ENCODE measurements around the gene CRTAP. TPM values are rescaled to one million over a fixed set of nuclear protein-coding genes. Genes with fewer than 3 reads are reported as not detected.

Gene CRTAP
- total and polyA plus RNA-seq, 2 of the 13 experiments (the other 11 are each of a cell fraction or from before 2014, with no cell fraction given) = 54.2 to 119 TPM

GRCh38 chr3:33186524-33187367 lies 72.9 kb downstream of the CRTAP start (continued):
- TF ChIP-seq, protein P1, sequence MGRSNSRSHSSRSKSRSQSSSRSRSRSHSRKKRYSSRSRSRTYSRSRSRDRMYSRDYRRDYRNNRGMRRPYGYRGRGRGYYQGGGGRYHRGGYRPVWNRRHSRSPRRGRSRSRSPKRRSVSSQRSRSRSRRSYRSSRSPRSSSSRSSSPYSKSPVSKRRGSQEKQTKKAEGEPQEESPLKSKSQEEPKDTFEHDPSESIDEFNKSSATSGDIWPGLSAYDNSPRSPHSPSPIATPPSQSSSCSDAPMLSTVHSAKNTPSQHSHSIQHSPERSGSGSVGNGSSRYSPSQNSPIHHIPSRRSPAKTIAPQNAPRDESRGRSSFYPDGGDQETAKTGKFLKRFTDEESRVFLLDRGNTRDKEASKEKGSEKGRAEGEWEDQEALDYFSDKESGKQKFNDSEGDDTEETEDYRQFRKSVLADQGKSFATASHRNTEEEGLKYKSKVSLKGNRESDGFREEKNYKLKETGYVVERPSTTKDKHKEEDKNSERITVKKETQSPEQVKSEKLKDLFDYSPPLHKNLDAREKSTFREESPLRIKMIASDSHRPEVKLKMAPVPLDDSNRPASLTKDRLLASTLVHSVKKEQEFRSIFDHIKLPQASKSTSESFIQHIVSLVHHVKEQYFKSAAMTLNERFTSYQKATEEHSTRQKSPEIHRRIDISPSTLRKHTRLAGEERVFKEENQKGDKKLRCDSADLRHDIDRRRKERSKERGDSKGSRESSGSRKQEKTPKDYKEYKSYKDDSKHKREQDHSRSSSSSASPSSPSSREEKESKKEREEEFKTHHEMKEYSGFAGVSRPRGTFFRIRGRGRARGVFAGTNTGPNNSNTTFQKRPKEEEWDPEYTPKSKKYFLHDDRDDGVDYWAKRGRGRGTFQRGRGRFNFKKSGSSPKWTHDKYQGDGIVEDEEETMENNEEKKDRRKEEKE (IDR thresholded peaks at IDR 0.05) = no peak
- TF ChIP-seq ZNF3 (CRISPR knock-in tag; IDR thresholded peaks at IDR 0.05) (no peak), ZNF446 (CRISPR knock-in tag; IDR thresholded peaks at IDR 0.05) (no peak), HOXA3 (CRISPR knock-in tag; IDR thresholded peaks at IDR 0.05) (peak; percentile 55; the same call in 1 of the 2 replicates), BRF2 (CRISPR knock-in tag; IDR thresholded peaks at IDR 0.05) (no peak), ZNF713 (CRISPR knock-in tag; IDR thresholded peaks at IDR 0.05) (no peak), ZNF772 (CRISPR knock-in tag; IDR thresholded peaks at IDR 0.05) (peak; percentile 74; the same call in 1 of the 2 replicates), MBD4 (IDR thresholded peaks at IDR 0.05; ENCODE audit: borderline replicate concordance, low read length) (no peak), ZBTB3 (CRISPR knock-in tag; IDR thresholded peaks at IDR 0.05; ENCODE audit: borderline replicate concordance, low read depth) (no peak), HOXA5 (CRISPR knock-in tag; IDR thresholded peaks at IDR 0.05) (no peak), TEAD3 (CRISPR knock-in tag; optimal IDR thresholded peaks at IDR 0.05; ENCODE audit: borderline replicate concordance) (peak; percentile 97), CENPT (CRISPR knock-in tag; IDR thresholded peaks at IDR 0.05; ENCODE audit: low read depth) (no peak), ZC3H13 (CRISPR knock-in tag; IDR thresholded peaks at IDR 0.05) (no peak), MTA3 (CRISPR knock-in tag; IDR thresholded peaks at IDR 0.05) (no peak), KDM3A (CRISPR knock-in tag; IDR thresholded peaks at IDR 0.05; ENCODE audit: low read depth) (no peak), PTBP1 (IDR thresholded peaks at IDR 0.05; ENCODE audit: low read depth, low read length, poor library complexity, severe bottlenecking) (no peak), PHF20 (CRISPR knock-in tag; IDR thresholded peaks at IDR 0.05) (no peak), HDAC1 (CRISPR knock-in tag; IDR thresholded peaks at IDR 0.05) (no peak), ONECUT2 (CRISPR knock-in tag; IDR thresholded peaks at IDR 0.05) (no peak), KMT2B (CRISPR knock-in tag; IDR thresholded peaks at IDR 0.05) (no peak), ZNF354B (CRISPR knock-in tag; IDR thresholded peaks at IDR 0.05) (no peak), ZNF747 (CRISPR knock-in tag; IDR thresholded peaks at IDR 0.05; ENCODE audit: borderline replicate concordance) (peak; percentile 28; the same call in 1 of the 2 replicates)
- TF ChIP-seq, protein P2, sequence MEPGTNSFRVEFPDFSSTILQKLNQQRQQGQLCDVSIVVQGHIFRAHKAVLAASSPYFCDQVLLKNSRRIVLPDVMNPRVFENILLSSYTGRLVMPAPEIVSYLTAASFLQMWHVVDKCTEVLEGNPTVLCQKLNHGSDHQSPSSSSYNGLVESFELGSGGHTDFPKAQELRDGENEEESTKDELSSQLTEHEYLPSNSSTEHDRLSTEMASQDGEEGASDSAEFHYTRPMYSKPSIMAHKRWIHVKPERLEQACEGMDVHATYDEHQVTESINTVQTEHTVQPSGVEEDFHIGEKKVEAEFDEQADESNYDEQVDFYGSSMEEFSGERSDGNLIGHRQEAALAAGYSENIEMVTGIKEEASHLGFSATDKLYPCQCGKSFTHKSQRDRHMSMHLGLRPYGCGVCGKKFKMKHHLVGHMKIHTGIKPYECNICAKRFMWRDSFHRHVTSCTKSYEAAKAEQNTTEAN (CRISPR knock-in tag; conservative IDR thresholded peaks at IDR 0.05) = no peak
- TF ChIP-seq, protein P3, sequence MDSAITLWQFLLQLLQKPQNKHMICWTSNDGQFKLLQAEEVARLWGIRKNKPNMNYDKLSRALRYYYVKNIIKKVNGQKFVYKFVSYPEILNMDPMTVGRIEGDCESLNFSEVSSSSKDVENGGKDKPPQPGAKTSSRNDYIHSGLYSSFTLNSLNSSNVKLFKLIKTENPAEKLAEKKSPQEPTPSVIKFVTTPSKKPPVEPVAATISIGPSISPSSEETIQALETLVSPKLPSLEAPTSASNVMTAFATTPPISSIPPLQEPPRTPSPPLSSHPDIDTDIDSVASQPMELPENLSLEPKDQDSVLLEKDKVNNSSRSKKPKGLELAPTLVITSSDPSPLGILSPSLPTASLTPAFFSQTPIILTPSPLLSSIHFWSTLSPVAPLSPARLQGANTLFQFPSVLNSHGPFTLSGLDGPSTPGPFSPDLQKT (CRISPR knock-in tag; IDR thresholded peaks at IDR 0.05; ENCODE audit: borderline replicate concordance) = no peak
- TF ChIP-seq, protein P4, sequence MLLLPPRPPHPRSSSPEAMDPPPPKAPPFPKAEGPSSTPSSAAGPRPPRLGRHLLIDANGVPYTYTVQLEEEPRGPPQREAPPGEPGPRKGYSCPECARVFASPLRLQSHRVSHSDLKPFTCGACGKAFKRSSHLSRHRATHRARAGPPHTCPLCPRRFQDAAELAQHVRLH (CRISPR knock-in tag; IDR thresholded peaks at IDR 0.05; ENCODE audit: borderline replicate concordance, low read depth) = no peak

All from HepG2 (cell line).